HG02981 (cell line): ENCODE results near the gene SPATA32.

ENCODE experiments used
- ATAC-seq: cut with Tn5 transposase; IDR thresholded peaks from one replicate; pipeline ENCODE4 v1.9.1; 2021; ENCODE audit warnings: mild to moderate bottlenecking, moderate library complexity; ENCODE audit not compliant: unreplicated experiment

The SPATA32 gene

DNA sequence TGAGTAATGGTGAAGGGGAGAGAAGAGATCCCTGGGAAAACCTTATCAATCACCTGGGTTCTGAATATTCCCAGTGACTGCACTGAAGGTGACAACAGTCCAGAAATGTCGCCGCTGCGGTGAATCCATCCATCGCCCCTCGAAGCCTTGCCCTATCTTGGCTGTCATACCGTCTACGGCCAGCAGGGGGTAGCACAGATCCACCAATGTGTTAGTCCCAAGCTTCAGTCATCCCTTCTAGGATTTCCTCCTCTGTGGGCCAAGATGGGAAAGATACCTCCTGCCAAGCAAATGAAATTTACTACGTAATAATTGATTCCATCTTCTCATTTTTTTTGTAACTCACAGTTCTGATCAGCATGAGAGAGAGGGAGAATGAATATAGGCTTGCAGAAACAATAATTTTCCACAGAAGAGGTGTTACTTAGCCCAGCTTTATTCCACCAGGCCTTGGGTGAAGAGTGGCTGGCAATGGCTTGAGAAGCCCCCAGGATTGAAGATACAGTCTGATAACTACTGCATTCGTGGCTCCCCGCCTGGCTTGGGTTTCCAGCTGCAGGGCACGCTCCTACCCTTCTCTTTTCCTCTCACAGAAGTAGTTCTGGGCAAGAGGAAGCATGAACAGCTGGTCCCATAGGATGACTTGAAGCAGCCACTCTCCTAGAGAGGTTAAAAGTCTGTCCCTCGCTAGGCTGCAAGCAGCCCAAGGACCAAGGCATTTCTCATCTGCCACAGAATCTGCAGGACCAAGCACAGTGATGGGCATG, 42.8 kb downstream of the SPATA32 start:
- ATAC-seq = no peak
